GM23338 (cell line): ENCODE results near the gene AMBP. TPM values are rescaled to one million over a fixed set of nuclear protein-coding genes. Genes with fewer than 3 reads are reported as not detected.
A peak's percentile ranks its signal among the peaks of the same experiment; 100 is the strongest.

Experiments
- ATAC-seq: fragments of 200-7000 bp; cut with Tn5 transposase; 3 replicates; pipeline ENCODE4 v1.9.1; 2020
- DNase-seq: peaks from one replicate; pipeline ENCODE4 v3.0.0-alpha.2; 2015; ENCODE audit warnings: low spot score
- H2AFZ ChIP-seq: fragments of 200-600 bp; sonication (generic); 2 replicates; pipeline ENCODE4 v1.8.0; 2016; ENCODE audit warnings: antibody characterized with exemption, mild to moderate bottlenecking, moderate library complexity
- H3F3A ChIP-seq: fragments of 200-600 bp; sonication (generic); replicated peaks from 2 replicates; pipeline ENCODE4 v1.8.0; 2017; ENCODE audit warnings: antibody characterized with exemption, mixed run types, low read depth
- H3K27ac ChIP-seq: fragments of 200-600 bp; sonication (generic); 2 replicates; pipeline ENCODE4 v1.6.1; 2016; ENCODE audit warnings: low read depth
- H3K27me3 ChIP-seq: fragments of 200-600 bp; sonication (generic); 2 replicates; pipeline ENCODE4 v1.8.0; 2016; ENCODE audit warnings: mild to moderate bottlenecking, mixed run types, moderate library complexity; ENCODE audit not compliant: insufficient read depth
- H3K36me3 ChIP-seq: fragments of 200-600 bp; sonication (generic); 2 replicates; pipeline ENCODE4 v1.8.0; 2016; ENCODE audit warnings: mild to moderate bottlenecking; ENCODE audit not compliant: insufficient read depth
- H3K4me1 ChIP-seq: fragments of 200-600 bp; sonication (generic); 2 replicates; pipeline ENCODE4 v1.8.0; 2016; ENCODE audit warnings: mild to moderate bottlenecking, moderate library complexity; ENCODE audit not compliant: insufficient read depth
- H3K4me2 ChIP-seq: fragments of 200-600 bp; sonication (generic); 2 replicates; pipeline ENCODE4 v1.7.1; 2017; ENCODE audit warnings: mixed run types
- H3K4me3 ChIP-seq: fragments of 200-600 bp; sonication (generic); 2 replicates; pipeline ENCODE4 v1.6.1; 2016; ENCODE audit warnings: mixed run types
- H3K79me2 ChIP-seq: fragments of 200-600 bp; sonication (generic); replicated peaks from 2 replicates; pipeline ENCODE4 v1.8.0; 2017; ENCODE audit warnings: mild to moderate bottlenecking; ENCODE audit not compliant: insufficient read depth
- H3K9me2 ChIP-seq: fragments of 200-600 bp; sonication (generic); 2 replicates; pipeline ENCODE4 v1.8.0; 2017; ENCODE audit not compliant: insufficient read depth
- H4K20me1 ChIP-seq: fragments of 200-600 bp; sonication (generic); replicated peaks from 2 replicates; pipeline ENCODE4 v1.8.0; 2017; ENCODE audit warnings: mild to moderate bottlenecking; ENCODE audit not compliant: insufficient read depth
- H3K27ac Mint-ChIP-seq: 2 replicates; pipeline ENCODE4 v1.8.0; 2020; ENCODE audit warnings: inconsistent platforms, mild to moderate bottlenecking, moderate library complexity, mixed read lengths
- H3K27me3 Mint-ChIP-seq: 3 replicates; pipeline ENCODE4 v1.8.0; 2022; ENCODE audit warnings: low read depth, mild to moderate bottlenecking, moderate library complexity, mixed read lengths, inconsistent platforms; ENCODE audit not compliant: insufficient read depth, poor library complexity
- H3K36me3 Mint-ChIP-seq: 3 replicates; pipeline ENCODE4 v1.8.0; 2021; ENCODE audit warnings: low read depth, mild to moderate bottlenecking, inconsistent platforms, moderate library complexity, mixed read lengths
- H3K4me1 Mint-ChIP-seq: 3 replicates; pipeline ENCODE4 v1.8.0; 2020; ENCODE audit warnings: mild to moderate bottlenecking, inconsistent platforms, mixed read lengths
- H3K4me3 Mint-ChIP-seq: 3 replicates; pipeline ENCODE4 v1.8.0; 2021; ENCODE audit warnings: moderate library complexity, mild to moderate bottlenecking, inconsistent platforms, mixed read lengths
- H3K9me3 Mint-ChIP-seq: 3 replicates; pipeline ENCODE4 v1.8.0; 2020; ENCODE audit warnings: moderate library complexity, mild to moderate bottlenecking, inconsistent platforms, mixed read lengths
- JUNB ChIP-seq: IDR thresholded peaks from one replicate; pipeline ENCODE4 v1.6.1; 2016; ENCODE audit warnings: antibody characterized with exemption; ENCODE audit not compliant: unreplicated experiment
- NANOG ChIP-seq: IDR thresholded peaks from 2 replicates; pipeline ENCODE4 v1.6.1; 2016; ENCODE audit warnings: antibody characterized with exemption, borderline replicate concordance
- POLR2AphosphoS5 ChIP-seq: IDR thresholded peaks from 2 replicates; pipeline ENCODE4 v1.6.1; 2016; ENCODE audit warnings: antibody characterized with exemption, low read depth
- STAT1 ChIP-seq: IDR thresholded peaks from one replicate; pipeline ENCODE4 v1.6.1; 2016; ENCODE audit warnings: antibody characterized with exemption; ENCODE audit not compliant: unreplicated experiment
- ZNF114 ChIP-seq: fragments of 250-450 bp; sonication (Bioruptor Pico); IDR thresholded peaks from 2 replicates; pipeline ENCODE4 v1.5.0; 2020; ENCODE audit warnings: mild to moderate bottlenecking, moderate library complexity
- ZNF331 ChIP-seq: fragments of 250-450 bp; sonication (Bioruptor Pico); IDR thresholded peaks from 2 replicates; pipeline ENCODE4 v1.5.0; 2020; ENCODE audit warnings: low read depth, mild to moderate bottlenecking, moderate library complexity
- polyA plus RNA-seq: library from polyadenylated mRNA; unstranded; fragments of >200 nt; fragmentation: Nextera tagmentation; extraction: Ambion mirVana; gene quantifications from 2 replicates; pipeline ENCODE4 v1.2.1, GENCODE V29; 2016
- total RNA-seq: library from RNA; depleted of rRNA; stranded (reverse); fragments of >200 nt; shearing (Covaris generic); gene quantifications from 2 replicates; pipeline ENCODE4 v1.2.3, GENCODE V29; 2014
- TF ChIP-seq, protein P1 (sequence below), 2 experiments: fragments of 200-600 bp in 1 of 2; sonication (generic) in 1 of 2; conservative IDR thresholded peaks; 2 replicates each; pipeline versions ENCODE4 v1.5.1 to v1.6.1; 2016 to 2017; ENCODE audit warnings: antibody characterized with exemption in 2 of 2, low read depth in 2 of 2, mild to moderate bottlenecking in 2 of 2, moderate library complexity in 1 of 2

Gene AMBP
- total and polyA plus RNA-seq, 2 experiments from 2014 or later = 1.3 to 2.0 TPM

DNA sequence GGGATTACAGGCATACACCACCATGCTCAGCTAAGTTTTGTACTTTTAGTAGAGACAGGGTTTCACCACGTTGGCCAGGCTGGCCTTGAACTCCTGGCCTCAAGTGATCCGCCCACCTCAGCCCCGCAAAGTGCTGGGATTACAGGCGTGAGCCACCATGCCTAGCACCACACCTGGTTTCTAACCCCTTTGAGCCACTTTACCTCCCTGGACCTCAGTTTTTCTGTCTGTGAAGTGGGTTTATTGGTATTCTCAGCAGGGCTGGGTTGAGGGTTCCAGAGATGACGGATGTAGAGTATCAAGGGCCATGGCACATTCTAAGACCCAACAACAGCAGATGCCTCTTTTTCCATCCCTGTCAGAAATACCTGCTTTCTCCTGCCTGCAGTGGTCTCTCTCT, 38.6 kb downstream of the AMBP start (continued):
- TF ChIP-seq, protein P1, sequence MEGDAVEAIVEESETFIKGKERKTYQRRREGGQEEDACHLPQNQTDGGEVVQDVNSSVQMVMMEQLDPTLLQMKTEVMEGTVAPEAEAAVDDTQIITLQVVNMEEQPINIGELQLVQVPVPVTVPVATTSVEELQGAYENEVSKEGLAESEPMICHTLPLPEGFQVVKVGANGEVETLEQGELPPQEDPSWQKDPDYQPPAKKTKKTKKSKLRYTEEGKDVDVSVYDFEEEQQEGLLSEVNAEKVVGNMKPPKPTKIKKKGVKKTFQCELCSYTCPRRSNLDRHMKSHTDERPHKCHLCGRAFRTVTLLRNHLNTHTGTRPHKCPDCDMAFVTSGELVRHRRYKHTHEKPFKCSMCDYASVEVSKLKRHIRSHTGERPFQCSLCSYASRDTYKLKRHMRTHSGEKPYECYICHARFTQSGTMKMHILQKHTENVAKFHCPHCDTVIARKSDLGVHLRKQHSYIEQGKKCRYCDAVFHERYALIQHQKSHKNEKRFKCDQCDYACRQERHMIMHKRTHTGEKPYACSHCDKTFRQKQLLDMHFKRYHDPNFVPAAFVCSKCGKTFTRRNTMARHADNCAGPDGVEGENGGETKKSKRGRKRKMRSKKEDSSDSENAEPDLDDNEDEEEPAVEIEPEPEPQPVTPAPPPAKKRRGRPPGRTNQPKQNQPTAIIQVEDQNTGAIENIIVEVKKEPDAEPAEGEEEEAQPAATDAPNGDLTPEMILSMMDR (conservative IDR thresholded peaks at IDR 0.05; ENCODE audit: low read depth in 2 of 2) = no peak

DNA sequence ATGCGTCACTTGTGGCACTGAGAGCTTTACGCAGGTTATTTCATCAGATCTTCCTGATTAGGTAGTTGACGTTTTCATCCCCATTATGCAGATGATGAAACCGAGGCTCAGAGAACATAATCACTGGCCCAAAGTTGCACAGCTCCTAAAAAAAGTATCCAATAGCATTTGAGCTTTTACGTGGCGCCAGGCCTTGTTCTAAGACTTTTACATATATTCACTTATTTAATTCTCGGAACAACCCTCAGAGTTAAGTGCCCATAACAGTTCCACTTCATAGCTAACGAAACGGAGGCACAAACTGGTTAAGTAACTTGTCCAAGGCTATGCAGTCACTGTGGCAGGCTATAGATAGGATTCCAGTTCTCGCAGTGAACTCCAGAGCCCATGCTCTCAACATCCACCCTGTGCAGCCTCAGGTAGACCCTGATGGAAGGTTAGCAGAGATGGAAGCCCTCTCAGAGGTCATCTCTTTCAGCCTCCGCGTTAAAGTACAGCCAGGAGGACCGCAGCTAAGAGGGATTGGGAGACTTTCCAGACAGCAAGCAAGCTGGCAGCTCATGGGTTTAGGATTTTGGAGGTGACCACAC, 39.3 kb downstream of the AMBP start:
- Histone ChIP-seq H3K4me1 (peaks cover 14% of the 10 kb centered on the region), H2AFZ (no peak overlapping the region), H3F3A (peaks cover 4% of the 10 kb centered on the region; the same call in 1 of the 2 replicates), H3K27ac (peak overlapping the region; percentile 85; the same call in 1 of the 2 replicates), H3K4me2 (no peak overlapping the region), H3K27me3 (no peaks in the 10 kb centered on the region), H4K20me1 (no peaks in the 10 kb centered on the region; the same call in 1 of the 2 replicates), H3K4me3 (no peak overlapping the region), H3K9me2 (no peaks in the 10 kb centered on the region), H3K36me3 (no peaks in the 10 kb centered on the region), H3K79me2 (no peaks in the 10 kb centered on the region)
- Mint-ChIP-seq H3K36me3 (peaks cover 20% of the 10 kb centered on the region), H3K4me3 (no peak overlapping the region), H3K9me3 (no peaks in the 10 kb centered on the region), H3K27me3 (no peaks in the 10 kb centered on the region), H3K4me1 (peaks cover 12% of the 10 kb centered on the region), H3K27ac (no peak overlapping the region)
- TF ChIP-seq ZNF114 (CRISPR knock-in tag) (no peak), NANOG (no peak), ZNF331 (CRISPR knock-in tag) (no peak), STAT1 (no peak), JUNB (no peak)
- ATAC-seq (no peak), DNase-seq (no peak)

DNA sequence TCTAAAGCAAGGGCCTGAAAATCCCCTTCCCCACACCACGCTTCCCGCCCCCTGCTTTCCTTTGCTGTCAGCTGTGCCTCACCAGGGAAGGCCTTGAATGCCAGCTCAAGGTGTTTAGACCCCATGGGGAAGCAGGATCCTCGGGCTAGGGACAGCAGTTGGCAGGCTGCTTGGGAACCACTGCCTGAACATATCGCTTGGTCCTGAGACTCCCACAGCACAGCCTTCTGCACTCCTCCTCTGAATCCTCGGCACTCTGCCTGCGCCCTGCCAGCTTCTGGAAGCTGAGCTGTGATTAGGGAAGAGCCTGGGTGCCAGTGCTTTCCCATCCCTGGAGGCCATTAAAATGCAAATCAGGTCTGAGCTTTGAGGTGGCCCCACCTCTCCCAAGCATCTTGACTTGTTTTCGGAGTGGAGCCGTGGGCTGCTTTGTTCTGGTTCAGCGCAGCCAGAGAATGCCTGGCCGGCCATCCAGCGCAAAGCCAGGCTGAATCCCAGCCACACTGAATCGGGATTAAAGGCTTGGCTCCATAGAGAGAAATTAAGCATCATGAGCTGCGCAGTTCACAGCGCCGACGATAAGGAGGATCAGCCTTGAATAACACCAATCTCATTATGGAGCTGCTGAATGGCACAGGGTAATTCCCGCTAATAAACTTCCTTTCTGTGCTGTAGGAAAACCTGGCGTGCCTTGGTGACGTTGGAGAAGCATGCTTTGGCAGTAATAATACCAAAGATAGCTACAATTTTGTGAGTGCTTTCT, 40.0 kb downstream of the AMBP start:
- Mint-ChIP-seq H3K9me3 (no peaks in the 10 kb centered on the region), H3K27ac (peak overlapping the region; percentile 59; the same call in 1 of the 2 replicates), H3K4me3 (no peak overlapping the region), H3K4me1 (peaks cover 12% of the 10 kb centered on the region), H3K36me3 (peaks cover 21% of the 10 kb centered on the region), H3K27me3 (peaks cover 4% of the 10 kb centered on the region)
- Histone ChIP-seq H3K4me2 (no peak overlapping the region), H3K9me2 (no peaks in the 10 kb centered on the region), H3K27ac (peak overlapping the region; percentile 85), H3F3A (peaks cover 4% of the 10 kb centered on the region; the same call in 1 of the 2 replicates), H4K20me1 (no peaks in the 10 kb centered on the region; the same call in 1 of the 2 replicates), H3K4me3 (no peak overlapping the region), H2AFZ (no peak overlapping the region), H3K27me3 (no peaks in the 10 kb centered on the region), H3K79me2 (no peaks in the 10 kb centered on the region), H3K4me1 (peaks cover 14% of the 10 kb centered on the region), H3K36me3 (no peaks in the 10 kb centered on the region; the same call in 1 of the 2 replicates)
- DNase-seq = peak; percentile 78
- TF ChIP-seq POLR2AphosphoS5 = no peak
- peak; percentile 95 for ATAC-seq
